Measurements from ENCODE around the gene PPP2R2D. TPM values are rescaled to one million over a fixed set of nuclear protein-coding genes. Genes with fewer than 3 reads are reported as not detected.

Gene PPP2R2D
- total RNA-seq, 4 donors from 2014 or later, result 38.2 to 49.7 (median 41.0) TPM

- H3K4me3 ChIP-seq, result no peak overlapping the region
- intact Hi-C loops (cut with DNase I), result no loop called here
- no peaks in the 10 kb centered on the region for H3K9me3 ChIP-seq
- H3K4me1 ChIP-seq, result peaks cover 43 to 57% (median 49%) of the 10 kb centered on the region in 4 donors
- WGBS, result 64% methylated on average over 3 of the region's 3 CpGs
- DNase-seq (ENCODE audit: extremely low spot score), result no peak
- no peak for TF ChIP-seq POLR2A (IDR thresholded peaks at IDR 0.05; ENCODE audit: low read depth)
- TF ChIP-seq EP300 (IDR thresholded peaks at IDR 0.05), result no peak
- TF ChIP-seq POLR2AphosphoS5 (IDR thresholded peaks at IDR 0.05), result no peak
- no peak for TF ChIP-seq CTCF (IDR thresholded peaks at IDR 0.05)
- H3K36me3 ChIP-seq, result peaks cover 0 to 3% (median 0%) of the 10 kb centered on the region in 4 donors
- no peak overlapping the region for H3K27ac ChIP-seq (replicated peaks in 1 of 4)
- H3K27me3 ChIP-seq, result no peaks in the 10 kb centered on the region
Observed at GRCh38 chr10:131978366-131978765, 77.6 kb downstream of the PPP2R2D start.

GRCh38 chr10:131978851-131979250 is 78.0 kb downstream of the PPP2R2D start:
- no peak overlapping the region for H3K27ac ChIP-seq (replicated peaks in 1 of 4)

GRCh38 chr10:131979336-131979735 is 78.5 kb downstream of the PPP2R2D start:
- no peaks in the 10 kb centered on the region for H3K36me3 ChIP-seq
- peak overlapping the region in 3 of 4 donors; percentile 4 to 27 (median 16) for H3K27ac ChIP-seq (replicated peaks in 1 of 4)
- no peak for TF ChIP-seq POLR2A (IDR thresholded peaks at IDR 0.05; ENCODE audit: low read depth)
- no peak for TF ChIP-seq POLR2AphosphoS5 (IDR thresholded peaks at IDR 0.05)
- no peak for TF ChIP-seq CTCF (IDR thresholded peaks at IDR 0.05)
- TF ChIP-seq EP300 (IDR thresholded peaks at IDR 0.05), result no peak
- peak overlapping the region; percentile 81 to 99 (median 90) for H3K4me3 ChIP-seq
- WGBS, result 70% methylated on average over 7 of the region's 7 CpGs
- no peaks in the 10 kb centered on the region for H3K9me3 ChIP-seq
- DNase-seq (ENCODE audit: extremely low spot score), result no peak
- H3K27me3 ChIP-seq, result no peaks in the 10 kb centered on the region
- intact Hi-C loops (cut with DNase I), result no loop called here
- peaks cover 40 to 51% (median 41%) of the 10 kb centered on the region in 4 donors for H3K4me1 ChIP-seq

More at GRCh38 chr10:131978851-131979250, 78.0 kb downstream of the PPP2R2D start:
- DNase-seq (ENCODE audit: extremely low spot score), result no peak
- H3K9me3 ChIP-seq, result no peaks in the 10 kb centered on the region
- TF ChIP-seq POLR2A (IDR thresholded peaks at IDR 0.05; ENCODE audit: low read depth), result no peak
- no peak for TF ChIP-seq EP300 (IDR thresholded peaks at IDR 0.05)
- TF ChIP-seq CTCF (IDR thresholded peaks at IDR 0.05), result no peak
- no peak for TF ChIP-seq POLR2AphosphoS5 (IDR thresholded peaks at IDR 0.05)
- no peak overlapping the region for H3K4me3 ChIP-seq
- H3K36me3 ChIP-seq, result no peaks in the 10 kb centered on the region
- WGBS, result 83% methylated on average over 6 of the region's 6 CpGs
- no peaks in the 10 kb centered on the region for H3K27me3 ChIP-seq
- peaks cover 40 to 52% (median 45%) of the 10 kb centered on the region in 4 donors for H3K4me1 ChIP-seq
- intact Hi-C loops (cut with DNase I), result no loop called here

GRCh38 chr10:131979821-131980270 is 79.0 kb downstream of the PPP2R2D start:
- Histone ChIP-seq H3K27ac (replicated peaks in 1 of 4) (peak overlapping the region in 3 of 4 donors; percentile 4 to 27 (median 16)), H3K27me3 (no peaks in the 10 kb centered on the region), H3K9me3 (no peaks in the 10 kb centered on the region), H3K4me1 (peaks cover 38 to 51% (median 40%) of the 10 kb centered on the region in 4 donors), H3K4me3 (peak overlapping the region; percentile 81 to 99 (median 90)), H3K36me3 (no peaks in the 10 kb centered on the region)
- no peak for DNase-seq (ENCODE audit: extremely low spot score)
- 20% methylated on average over 29 of the region's 30 CpGs for WGBS
- no peak for TF ChIP-seq POLR2AphosphoS5 (IDR thresholded peaks at IDR 0.05)
- TF ChIP-seq POLR2A (IDR thresholded peaks at IDR 0.05; ENCODE audit: low read depth), result no peak
- TF ChIP-seq EP300 (IDR thresholded peaks at IDR 0.05), result no peak
- no peak for TF ChIP-seq CTCF (IDR thresholded peaks at IDR 0.05)
- intact Hi-C loops (cut with DNase I), result loop anchor here (5.0 kb wide), 3 partner anchors 42 to 327 kb away; partner anchors contain the start of genes PPP2R2D and STK32C
